GM12878 (cell line): ENCODE measurements around the gene CPNE9. TPM values are rescaled to one million over a fixed set of nuclear protein-coding genes. Genes with fewer than 3 reads are reported as not detected.

ENCODE experiments used
- ATAC-seq: fragments of 200-7000 bp; cut with Tn5 transposase; 3 replicates; pipeline ENCODE4 v1.9.1; 2020; ENCODE audit warnings: mild to moderate bottlenecking, moderate library complexity
- BruUV-seq: library from RNA; stranded (reverse); fragments of 400-500 nt; replicated peaks from 2 replicates; lab custom pipeline; 2021; lab: Mats Ljungman, UMichigan
- CTCF ChIA-PET: fragments of 300-600 bp; sonication (Branson Sonifier 250); formaldehyde crosslinking; extraction: SDS; loops from one replicate; lab custom pipeline; 2021; ENCODE audit warnings: inconsistent platforms; lab: Yijun Ruan, JAX
- POLR2A ChIA-PET: fragments of 350-600 bp; formaldehyde crosslinking; extraction: SDS; loops from one replicate; lab custom pipeline; 2021; ENCODE audit warnings: inconsistent platforms; lab: Charles Lee
- RAD21 ChIA-PET: fragments of 300-600 bp; sonication (Branson Sonifier 250); formaldehyde crosslinking; loops from one replicate; lab custom pipeline; 2023; ENCODE audit warnings: antibody characterized with exemption; ENCODE audit not compliant: unreplicated experiment; lab: Charles Lee
- SMC1A ChIA-PET: fragments of 300-600 bp; sonication (Branson Sonifier 250); formaldehyde crosslinking; loops from one replicate; lab custom pipeline; 2023; ENCODE audit not compliant: unreplicated experiment, uncharacterized antibody; lab: Charles Lee
- DNase-seq: peaks from one replicate; pipeline ENCODE4 v3.0.0-alpha.2; 2011; ENCODE audit warnings: low read depth, low spot score
- FAIRE-seq: peaks from 3 replicates; lab custom pipeline; 2011; peaks lifted over from hg19 to GRCh38; lab: Jason Lieb, UNC
- H2AFZ ChIP-seq: 2 replicates; pipeline ENCODE4 v1.6.0; 2011; ENCODE audit warnings: low read depth, low read length, control low read depth; ENCODE audit not compliant: control insufficient read depth
- H3K27ac ChIP-seq: 2 replicates; pipeline ENCODE4 v1.5.1; 2011; ENCODE audit warnings: control low read depth; ENCODE audit not compliant: control insufficient read depth, insufficient read depth
- H3K27me3 ChIP-seq, 2 experiments: replicated peaks in 1 of 2; 2 replicates each; pipeline versions ENCODE4 v1.6.0 to v1.6.1; 2011; ENCODE audit warnings: low read length in 1 of 2; ENCODE audit not compliant: control insufficient read depth in 2 of 2, insufficient read depth in 2 of 2
- H3K36me3 ChIP-seq, 2 experiments: 2 replicates each; pipeline ENCODE4 v1.5.1; 2011; ENCODE audit warnings: low read length in 1 of 2; ENCODE audit not compliant: control insufficient read depth in 2 of 2, insufficient read depth in 2 of 2
- H3K4me1 ChIP-seq: 2 replicates; pipeline ENCODE4 v1.6.1; 2011; ENCODE audit warnings: mild to moderate bottlenecking, low read length, moderate library complexity, mixed read lengths; ENCODE audit not compliant: control insufficient read depth, insufficient read depth
- H3K4me2 ChIP-seq: 2 replicates; pipeline ENCODE4 v1.6.0; 2011; ENCODE audit warnings: control low read depth; ENCODE audit not compliant: control insufficient read depth, insufficient read depth
- H3K4me3 ChIP-seq: fragments of 200-600 bp; sonication (generic); 2 replicates; pipeline ENCODE4 v1.5.1; 2016
- H3K79me2 ChIP-seq: 2 replicates; pipeline ENCODE4 v1.6.0; 2011; ENCODE audit warnings: low read length; ENCODE audit not compliant: control insufficient read depth, insufficient read depth
- H3K9ac ChIP-seq: 2 replicates; pipeline ENCODE4 v1.8.0; 2011; ENCODE audit warnings: low read length, control low read depth, mixed read lengths; ENCODE audit not compliant: control insufficient read depth, insufficient read depth
- H3K9me3 ChIP-seq: replicated peaks from 3 replicates; pipeline ENCODE4 v1.5.1; 2011; ENCODE audit warnings: mild to moderate bottlenecking, low read length; ENCODE audit not compliant: control insufficient read depth, insufficient read depth
- H4K20me1 ChIP-seq: 2 replicates; pipeline ENCODE4 v1.6.0; 2011; ENCODE audit not compliant: control insufficient read depth, insufficient read depth
- SPI1 ChIP-seq: IDR thresholded peaks from 2 replicates; pipeline ENCODE4 v1.6.1; 2011; ENCODE audit warnings: low read depth, mild to moderate bottlenecking, low read length, moderate library complexity, borderline replicate concordance; ENCODE audit not compliant: insufficient read depth
- WGBS: methylation state at CpG from one replicate; pipeline ENCODE4 v1.1.6; 2016; ENCODE audit warnings: low lambda C conversion rate; ENCODE audit not compliant: insufficient replicate concordance, insufficient coverage; ENCODE audit errors: missing lambda C conversion rate; 5-methylcytosine and 5-hydroxymethylcytosine counted together
- in situ Hi-C: fragments of 300-500 bp; cut with MboI; formaldehyde crosslinking; loops from 9 replicates; pipeline ENCODE4 v1.14.3; 2018; ENCODE audit warnings: mixed read lengths
- intact Hi-C: fragments of 100-400 bp; cut with micrococcal nuclease; formaldehyde crosslinking; loops from one replicate; pipeline ENCODE4 v1.14.2; 2022; ENCODE audit not compliant: unreplicated experiment
- polyA plus RNA-seq, 11 experiments: library from polyadenylated mRNA; depleted of rRNA in 4 of 11; unstranded in 6 of 11; stranded (reverse) in 5 of 11; fragments of >200 nt; fragmentation: Nextera tagmentation in 4 of 11; fragmentation: Illumina TruSeq in 1 of 11; extraction: Ambion mirVana in 4 of 11; extraction: Trizol in 1 of 11; gene quantifications; 1 replicate in 1 of 11; 2 replicates in 10 of 11; pipeline versions ENCODE4 v1.2.1 to v1.2.3, GENCODE V29; 2011 to 2016; ENCODE audit warnings: inconsistent platforms in 2 of 11, missing spikeins in 2 of 11, low read depth in 1 of 11
- total RNA-seq, 4 experiments: library from RNA; depleted of rRNA in 3 of 4; stranded (reverse); fragments of >200 nt in 3 of 4; fragmentation: Illumina TruSeq in 1 of 4; extraction: Trizol in 1 of 4; gene quantifications; 2 replicates each; pipeline versions ENCODE4 v1.2.1 to v1.2.3, GENCODE V29; 2013 to 2021
- TF ChIP-seq, protein P1 (sequence below): fragments of 450-650 bp; conservative IDR thresholded peaks from 2 replicates; pipeline ENCODE4 v1.6.1; 2017; ENCODE audit warnings: mild to moderate bottlenecking, moderate library complexity

The CPNE9 gene
- total and polyA plus RNA-seq, 10 of the 15 experiments (the other 5 are each of a cell fraction or from before 2014, with no cell fraction given), result 0.02 to 0.12 (median 0.05) TPM; not detected in 7

- Histone ChIP-seq H3K4me3 (no peak overlapping the region), H3K4me2 (no peak overlapping the region), H4K20me1 (no peaks in the 10 kb centered on the region), H3K9ac (no peak overlapping the region), H3K79me2 (no peaks in the 10 kb centered on the region), H3K9me3 (no peaks in the 10 kb centered on the region), H3K27me3 (no peaks in the 10 kb centered on the region), H3K36me3 (peaks cover 2 to 7% of the 10 kb centered on the region in 2 experiments; a peak in 2 of 4 replicates), H2AFZ (no peak overlapping the region)
- ATAC-seq (no peak), FAIRE-seq (no peak)
- SMC1A ChIA-PET, result interaction anchor here (1.2 to 1.9 kb wide), 2 partner anchors 17 to 25 kb away, joined by 4 to 5 read pairs; no protein-coding TSS in a partner anchor
- CTCF ChIA-PET, result interaction anchor here (2.1 kb wide), 1 partner anchor 11 kb away, joined by 8 read pairs; no protein-coding TSS in a partner anchor
- WGBS, result 47% methylated on average over 6 of the region's 6 CpGs
- intact Hi-C loops, result no loop called here
- BruUV-seq, result no TSS peak
- in situ Hi-C loops, result no loop called here
- POLR2A ChIA-PET, result interaction anchor here (1.0 kb wide), 1 partner anchor 29 kb away, joined by 4 read pairs; the partner anchor contains the start of gene OGG1
- RAD21 ChIA-PET, result interaction anchor here (1.6 kb wide), 1 partner anchor 13 kb away, joined by 6 read pairs; the partner anchor contains the start of genes ARPC4 and TADA3
- TF ChIP-seq SPI1, result peak; percentile 23; the same call in 1 of the 2 replicates
- TF ChIP-seq, protein P1, sequence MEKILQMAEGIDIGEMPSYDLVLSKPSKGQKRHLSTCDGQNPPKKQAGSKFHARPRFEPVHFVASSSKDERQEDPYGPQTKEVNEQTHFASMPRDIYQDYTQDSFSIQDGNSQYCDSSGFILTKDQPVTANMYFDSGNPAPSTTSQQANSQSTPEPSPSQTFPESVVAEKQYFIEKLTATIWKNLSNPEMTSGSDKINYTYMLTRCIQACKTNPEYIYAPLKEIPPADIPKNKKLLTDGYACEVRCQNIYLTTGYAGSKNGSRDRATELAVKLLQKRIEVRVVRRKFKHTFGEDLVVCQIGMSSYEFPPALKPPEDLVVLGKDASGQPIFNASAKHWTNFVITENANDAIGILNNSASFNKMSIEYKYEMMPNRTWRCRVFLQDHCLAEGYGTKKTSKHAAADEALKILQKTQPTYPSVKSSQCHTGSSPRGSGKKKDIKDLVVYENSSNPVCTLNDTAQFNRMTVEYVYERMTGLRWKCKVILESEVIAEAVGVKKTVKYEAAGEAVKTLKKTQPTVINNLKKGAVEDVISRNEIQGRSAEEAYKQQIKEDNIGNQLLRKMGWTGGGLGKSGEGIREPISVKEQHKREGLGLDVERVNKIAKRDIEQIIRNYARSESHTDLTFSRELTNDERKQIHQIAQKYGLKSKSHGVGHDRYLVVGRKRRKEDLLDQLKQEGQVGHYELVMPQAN, result no peak
- TF ChIP-seq, all 136 proteins: peak for 1
- DNase-seq, result no peak
- H3K4me1 ChIP-seq, result peaks cover 31% of the 10 kb centered on the region
- no peak overlapping the region for H3K27ac ChIP-seq
These were observed 75.5 kb downstream of the CPNE9 start for GRCh38 chr3:9779075-9779593.

Other genes starting within 250 kb of the CPNE9 start
Only the 7 nearest of the 15 such genes appear.
- gene MTMR14, start 54.3 kb upstream of the CPNE9 start, total RNA-seq (2014; rRNA removed), result 63.0 and 69.5 TPM in 2 replicates
- 39.0 and 41.4 TPM in 2 replicates for gene MTMR14, start 54.3 kb upstream of the CPNE9 start, total RNA-seq (2014; rRNA removed; fragmentation: Illumina TruSeq; extraction: Trizol)
- gene MTMR14, start 54.3 kb upstream of the CPNE9 start, total RNA-seq (2021), result 55.0 and 57.3 TPM in 2 replicates
- gene MTMR14, start 54.3 kb upstream of the CPNE9 start, polyA plus RNA-seq (2011; rRNA removed), result 43.0 and 55.9 TPM in 2 replicates
- 44.6 and 53.9 TPM in 2 replicates for gene MTMR14, start 54.3 kb upstream of the CPNE9 start, polyA plus RNA-seq (2014; fragmentation: Illumina TruSeq; extraction: Trizol)
- 10 to 100 TPM; 13.0 to 16.9 TPM for gene MTMR14, start 54.3 kb upstream of the CPNE9 start, polyA plus RNA-seq (2014; fragmentation: Nextera tagmentation; extraction: Ambion mirVana)
- gene MTMR14, start 54.3 kb upstream of the CPNE9 start, polyA plus RNA-seq (2014; rRNA removed), result 44.0 and 56.1 TPM in 2 replicates
- 10 to 100 TPM; 56.8 to 64.0 TPM for gene MTMR14, start 54.3 kb upstream of the CPNE9 start, polyA plus RNA-seq (2016; fragmentation: Nextera tagmentation; extraction: Ambion mirVana)
- 19.2 and 21.9 TPM in 2 replicates for gene BRPF1, start 27.9 kb downstream of the CPNE9 start, total RNA-seq (2014; rRNA removed)
- 11.1 and 13.6 TPM in 2 replicates for gene BRPF1, start 27.9 kb downstream of the CPNE9 start, total RNA-seq (2014; rRNA removed; fragmentation: Illumina TruSeq; extraction: Trizol)
- gene BRPF1, start 27.9 kb downstream of the CPNE9 start, total RNA-seq (2021), result 21.3 and 25.3 TPM in 2 replicates
- 3.9 and 9.0 TPM in 2 replicates for gene BRPF1, start 27.9 kb downstream of the CPNE9 start, polyA plus RNA-seq (2011; rRNA removed)
- gene BRPF1, start 27.9 kb downstream of the CPNE9 start, polyA plus RNA-seq (2014; fragmentation: Illumina TruSeq; extraction: Trizol), result 6.4 and 13.6 TPM in 2 replicates
- 1 to 10 TPM; 1.2 to 1.4 TPM for gene BRPF1, start 27.9 kb downstream of the CPNE9 start, polyA plus RNA-seq (2014; fragmentation: Nextera tagmentation; extraction: Ambion mirVana)
- gene BRPF1, start 27.9 kb downstream of the CPNE9 start, polyA plus RNA-seq (2014; rRNA removed), result 18.6 and 20.7 TPM in 2 replicates
- gene BRPF1, start 27.9 kb downstream of the CPNE9 start, polyA plus RNA-seq (2016; fragmentation: Nextera tagmentation; extraction: Ambion mirVana), result 10 to 100 TPM; 13.0 to 14.4 TPM
- gene OGG1, start 46.1 kb downstream of the CPNE9 start, total RNA-seq (2014; rRNA removed), result 32.0 and 32.1 TPM in 2 replicates
- gene OGG1, start 46.1 kb downstream of the CPNE9 start, total RNA-seq (2014; rRNA removed; fragmentation: Illumina TruSeq; extraction: Trizol), result 21.1 and 23.5 TPM in 2 replicates
- gene OGG1, start 46.1 kb downstream of the CPNE9 start, total RNA-seq (2021), result 24.3 TPM in 2 replicates
- 14.2 and 22.8 TPM in 2 replicates for gene OGG1, start 46.1 kb downstream of the CPNE9 start, polyA plus RNA-seq (2011; rRNA removed)
- 27.4 and 30.1 TPM in 2 replicates for gene OGG1, start 46.1 kb downstream of the CPNE9 start, polyA plus RNA-seq (2014; fragmentation: Illumina TruSeq; extraction: Trizol)
- gene OGG1, start 46.1 kb downstream of the CPNE9 start, polyA plus RNA-seq (2014; fragmentation: Nextera tagmentation; extraction: Ambion mirVana), result 1 to 10 TPM; 4.8 to 6.9 TPM
- 35.4 and 38.7 TPM in 2 replicates for gene OGG1, start 46.1 kb downstream of the CPNE9 start, polyA plus RNA-seq (2014; rRNA removed)
- gene OGG1, start 46.1 kb downstream of the CPNE9 start, polyA plus RNA-seq (2016; fragmentation: Nextera tagmentation; extraction: Ambion mirVana), result 10 to 100 TPM; 35.6 to 38.8 TPM
- gene CAMK1, start 66.1 kb downstream of the CPNE9 start, total RNA-seq (2014; rRNA removed), result 0.44 and 0.73 TPM in 2 replicates
- 0.31 and 0.32 TPM in 2 replicates for gene CAMK1, start 66.1 kb downstream of the CPNE9 start, total RNA-seq (2014; rRNA removed; fragmentation: Illumina TruSeq; extraction: Trizol)
- 0.61 and 0.64 TPM in 2 replicates for gene CAMK1, start 66.1 kb downstream of the CPNE9 start, total RNA-seq (2021)
- gene CAMK1, start 66.1 kb downstream of the CPNE9 start, polyA plus RNA-seq (2011; rRNA removed), result 0.16 and 0.24 TPM in 2 replicates
- gene CAMK1, start 66.1 kb downstream of the CPNE9 start, polyA plus RNA-seq (2014; fragmentation: Illumina TruSeq; extraction: Trizol), result 0.28 TPM in 1 of 2 replicates, not detected in the other
- gene CAMK1, start 66.1 kb downstream of the CPNE9 start, polyA plus RNA-seq (2014; fragmentation: Nextera tagmentation; extraction: Ambion mirVana), result not detected
- 0.18 and 0.37 TPM in 2 replicates for gene CAMK1, start 66.1 kb downstream of the CPNE9 start, polyA plus RNA-seq (2014; rRNA removed)
- 1 to 10 TPM; 1.5 to 2.1 TPM for gene CAMK1, start 66.1 kb downstream of the CPNE9 start, polyA plus RNA-seq (2016; fragmentation: Nextera tagmentation; extraction: Ambion mirVana)
- gene TADA3, start 88.6 kb downstream of the CPNE9 start, total RNA-seq (2014; rRNA removed), result 61.6 and 71.2 TPM in 2 replicates
- 38.2 and 41.2 TPM in 2 replicates for gene TADA3, start 88.6 kb downstream of the CPNE9 start, total RNA-seq (2014; rRNA removed; fragmentation: Illumina TruSeq; extraction: Trizol)
- 50.5 and 52.2 TPM in 2 replicates for gene TADA3, start 88.6 kb downstream of the CPNE9 start, total RNA-seq (2021)
- gene TADA3, start 88.6 kb downstream of the CPNE9 start, polyA plus RNA-seq (2011; rRNA removed), result 19.6 and 33.6 TPM in 2 replicates
- gene TADA3, start 88.6 kb downstream of the CPNE9 start, polyA plus RNA-seq (2014; fragmentation: Illumina TruSeq; extraction: Trizol), result 26.0 and 49.8 TPM in 2 replicates
- gene TADA3, start 88.6 kb downstream of the CPNE9 start, polyA plus RNA-seq (2014; fragmentation: Nextera tagmentation; extraction: Ambion mirVana), result 1 to 10 TPM; 2.6 to 9.0 TPM
- gene TADA3, start 88.6 kb downstream of the CPNE9 start, polyA plus RNA-seq (2014; rRNA removed), result 55.7 and 63.4 TPM in 2 replicates
- 10 to 100 TPM; 64.7 to 71.0 TPM for gene TADA3, start 88.6 kb downstream of the CPNE9 start, polyA plus RNA-seq (2016; fragmentation: Nextera tagmentation; extraction: Ambion mirVana)
- gene ARPC4, start 89.2 kb downstream of the CPNE9 start, total RNA-seq (2014; rRNA removed), result 329 and 354 TPM in 2 replicates
- 243 and 257 TPM in 2 replicates for gene ARPC4, start 89.2 kb downstream of the CPNE9 start, total RNA-seq (2014; rRNA removed; fragmentation: Illumina TruSeq; extraction: Trizol)
- gene ARPC4, start 89.2 kb downstream of the CPNE9 start, total RNA-seq (2021), result 274 and 277 TPM in 2 replicates
- 177 and 192 TPM in 2 replicates for gene ARPC4, start 89.2 kb downstream of the CPNE9 start, polyA plus RNA-seq (2011; rRNA removed)
- 260 and 266 TPM in 2 replicates for gene ARPC4, start 89.2 kb downstream of the CPNE9 start, polyA plus RNA-seq (2014; fragmentation: Illumina TruSeq; extraction: Trizol)
- gene ARPC4, start 89.2 kb downstream of the CPNE9 start, polyA plus RNA-seq (2014; fragmentation: Nextera tagmentation; extraction: Ambion mirVana), result 10 to 100 TPM; 42.0 to 55.9 TPM
- 293 and 302 TPM in 2 replicates for gene ARPC4, start 89.2 kb downstream of the CPNE9 start, polyA plus RNA-seq (2014; rRNA removed)
- 100 to 1,000 TPM; 313 to 326 TPM for gene ARPC4, start 89.2 kb downstream of the CPNE9 start, polyA plus RNA-seq (2016; fragmentation: Nextera tagmentation; extraction: Ambion mirVana)
- 19.9 and 22.3 TPM in 2 replicates for gene TTLL3, start 106.4 kb downstream of the CPNE9 start, total RNA-seq (2014; rRNA removed)
- 14.5 and 15.6 TPM in 2 replicates for gene TTLL3, start 106.4 kb downstream of the CPNE9 start, total RNA-seq (2014; rRNA removed; fragmentation: Illumina TruSeq; extraction: Trizol)
- 30.4 and 36.1 TPM in 2 replicates for gene TTLL3, start 106.4 kb downstream of the CPNE9 start, total RNA-seq (2021)
- gene TTLL3, start 106.4 kb downstream of the CPNE9 start, polyA plus RNA-seq (2011; rRNA removed), result 33.8 and 45.3 TPM in 2 replicates
- gene TTLL3, start 106.4 kb downstream of the CPNE9 start, polyA plus RNA-seq (2014; fragmentation: Illumina TruSeq; extraction: Trizol), result 30.1 and 30.7 TPM in 2 replicates
- 1 to 10 TPM; 4.2 to 6.8 TPM for gene TTLL3, start 106.4 kb downstream of the CPNE9 start, polyA plus RNA-seq (2014; fragmentation: Nextera tagmentation; extraction: Ambion mirVana)
- 49.3 and 51.3 TPM in 2 replicates for gene TTLL3, start 106.4 kb downstream of the CPNE9 start, polyA plus RNA-seq (2014; rRNA removed)
- gene TTLL3, start 106.4 kb downstream of the CPNE9 start, polyA plus RNA-seq (2016; fragmentation: Nextera tagmentation; extraction: Ambion mirVana), result 10 to 100 TPM; 10.4 to 13.2 TPM